Ecto neural progenitor cell (in vitro differentiated cells): ENCODE measurements around the gene MDGA2.

Source experiments
- DNase-seq: peaks from one replicate; pipeline ENCODE4 v3.0.0-alpha.2; 2018; ENCODE audit warnings: low spot score

Gene MDGA2

GRCh38 chr14:47490353-47490752 is 185.1 kb downstream of the MDGA2 start:
- no peak for DNase-seq

DNA sequence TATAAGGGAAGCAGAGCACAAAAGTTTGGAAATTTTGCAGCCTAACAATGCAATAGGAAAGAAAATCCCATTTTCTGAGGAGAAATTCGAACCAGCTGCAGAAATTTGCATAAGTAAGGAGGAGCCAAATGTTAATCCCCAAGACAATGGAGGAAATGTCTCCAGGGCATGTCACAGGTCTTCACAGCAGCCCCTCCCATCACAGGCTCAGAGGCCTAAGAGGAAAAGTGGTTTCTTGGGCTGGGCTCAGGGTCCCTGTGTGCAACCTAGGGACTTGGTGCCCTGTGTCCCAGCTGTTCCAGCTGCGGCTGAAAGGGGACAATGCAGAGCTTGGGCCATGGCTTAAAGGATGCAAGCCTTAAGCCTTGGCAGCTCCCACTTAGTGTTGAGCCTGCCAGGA is 190.0 kb downstream of the MDGA2 start:
- no peak for DNase-seq

DNA sequence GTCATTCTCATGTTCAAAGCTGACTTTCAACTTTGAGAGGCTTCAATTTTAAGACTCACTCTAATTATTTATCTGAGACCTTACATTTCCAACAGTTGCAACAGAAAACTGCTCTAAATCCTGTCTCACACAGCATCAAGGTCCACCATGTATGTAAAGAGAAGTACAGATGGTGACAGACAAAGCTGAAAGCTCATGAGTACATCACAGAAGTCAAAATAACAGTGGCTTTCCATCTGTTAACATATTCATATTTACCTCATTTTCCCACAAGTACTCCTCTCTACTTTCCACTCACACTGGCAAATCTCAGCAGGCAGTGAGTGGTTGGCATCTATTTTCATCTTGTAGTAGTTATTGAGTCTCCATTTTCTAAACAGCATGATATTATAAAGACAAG is 192.0 kb downstream of the MDGA2 start:
- DNase-seq: no peak

GRCh38 chr14:47471075-47471474 is 204.3 kb downstream of the MDGA2 start:
- DNase-seq: no peak

GRCh38 chr14:47466916-47467315 is 208.5 kb downstream of the MDGA2 start:
- no peak for DNase-seq

- no peak for DNase-seq
Observed at GRCh38 chr14:47454025-47454424, 221.4 kb downstream of the MDGA2 start.

DNA sequence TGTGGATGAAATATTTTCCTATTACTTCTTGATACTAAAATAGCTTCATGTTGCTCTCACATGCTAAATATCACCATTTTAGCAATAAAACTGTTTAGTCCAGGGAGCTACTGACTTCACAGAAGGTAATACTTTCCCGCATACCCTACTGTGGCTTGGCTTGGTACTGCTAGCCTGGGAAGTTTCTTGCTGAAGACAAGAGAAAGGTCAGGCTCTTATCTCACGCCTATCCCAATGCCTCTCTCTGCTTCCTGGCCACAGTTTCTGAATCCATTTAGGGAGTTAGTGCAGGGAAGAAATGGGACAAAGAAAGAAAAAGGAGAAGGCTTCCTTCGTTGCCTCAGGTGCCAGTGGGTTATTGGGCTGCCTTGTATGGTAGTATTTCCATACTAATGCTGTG is 228.3 kb downstream of the MDGA2 start:
- no peak for DNase-seq

- DNase-seq: peak; percentile 48
Observed at GRCh38 chr14:47442211-47442610, 233.2 kb downstream of the MDGA2 start.

DNA sequence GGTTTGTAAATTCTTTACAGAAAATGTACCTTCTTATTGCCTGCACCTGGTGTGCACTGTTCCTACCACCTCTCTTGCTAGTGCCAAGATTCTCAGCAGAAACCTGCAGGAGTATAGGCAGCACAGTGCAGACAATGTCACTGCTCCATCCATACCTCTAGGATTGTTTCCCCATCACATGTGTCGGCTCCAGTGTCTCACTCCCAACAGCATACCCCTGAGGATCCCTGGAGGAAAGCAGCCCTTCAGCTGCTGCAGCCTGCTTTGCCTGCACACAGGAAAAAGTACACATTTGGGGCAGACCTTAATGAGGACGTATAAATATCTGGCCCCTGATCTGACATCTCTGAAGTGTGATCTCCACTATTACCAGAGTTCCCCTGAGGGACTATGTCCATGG is 235.5 kb downstream of the MDGA2 start:
- no peak for DNase-seq

GRCh38 chr14:47438650-47439140 is 236.7 kb downstream of the MDGA2 start:
- no peak for DNase-seq

DNA sequence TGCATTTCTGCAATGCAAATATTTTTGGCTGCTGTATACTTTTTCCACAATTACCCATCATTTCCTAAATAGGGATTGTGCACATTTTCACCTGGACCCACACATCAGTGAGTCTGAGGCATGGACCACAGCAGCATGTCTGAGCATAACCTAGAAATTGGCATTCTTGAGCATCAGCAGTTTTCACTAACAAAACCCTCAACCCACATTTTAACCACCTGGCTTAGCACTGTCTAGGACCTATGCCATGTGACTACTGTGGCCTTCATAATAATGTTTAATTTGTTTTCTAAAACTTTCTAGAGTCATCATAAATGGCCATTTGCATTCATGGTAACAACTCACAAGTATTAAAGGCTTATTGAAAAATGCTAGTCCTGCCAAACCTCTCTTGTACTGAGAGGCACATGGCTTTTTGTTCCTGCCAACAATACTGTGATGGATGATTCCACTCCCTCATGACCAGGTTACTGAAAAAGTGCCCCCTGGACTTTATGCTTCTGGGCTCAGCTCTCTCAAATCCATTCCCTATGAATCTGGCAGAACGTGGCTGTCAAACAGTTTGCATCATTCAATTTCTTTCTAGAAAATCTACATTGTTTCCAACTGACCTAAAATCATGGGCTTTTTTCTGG is 240.0 kb downstream of the MDGA2 start:
- DNase-seq: no peak

DNA sequence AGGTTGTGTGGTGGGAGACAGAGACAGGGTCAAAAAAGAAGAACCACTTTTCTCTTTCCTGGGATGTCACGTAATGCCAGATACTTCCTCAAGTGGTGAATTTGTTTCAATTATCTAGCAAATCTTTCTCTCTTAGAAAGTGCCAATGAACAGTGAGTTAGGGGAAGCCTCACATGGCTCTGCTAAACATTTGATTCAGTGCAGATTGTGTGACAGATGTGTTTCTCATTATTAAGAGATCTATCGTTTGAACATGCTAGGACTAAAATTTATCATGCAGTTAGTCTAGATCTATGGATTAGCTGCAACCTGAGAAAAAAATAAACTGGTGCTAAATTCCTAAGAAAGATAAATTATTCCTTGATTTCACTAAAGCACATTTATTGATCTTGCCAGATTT is 247.8 kb downstream of the MDGA2 start:
- DNase-seq: no peak

GRCh38 chr14:47425302-47425701 is 250.1 kb downstream of the MDGA2 start:
- DNase-seq: no peak

DNA sequence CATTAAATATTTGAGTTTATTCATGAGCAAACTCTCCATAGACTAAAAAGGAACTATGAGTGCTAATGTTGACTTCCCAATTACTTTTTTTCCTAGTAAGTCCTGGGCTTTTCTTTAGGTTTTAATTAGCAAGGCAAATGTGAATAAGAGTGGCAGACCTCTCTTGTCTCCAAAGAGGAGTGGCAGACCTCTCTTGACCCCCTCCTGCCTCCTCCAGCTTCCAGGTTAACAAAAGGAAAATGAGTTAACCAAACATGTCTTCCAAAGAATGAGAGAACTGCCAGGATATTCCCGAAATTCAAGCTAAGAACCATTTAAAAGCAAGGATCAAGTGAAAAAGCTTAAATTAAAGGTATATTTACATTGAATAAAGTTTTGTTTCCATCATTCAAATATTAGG is 253.2 kb downstream of the MDGA2 start:
- DNase-seq: no peak

DNA sequence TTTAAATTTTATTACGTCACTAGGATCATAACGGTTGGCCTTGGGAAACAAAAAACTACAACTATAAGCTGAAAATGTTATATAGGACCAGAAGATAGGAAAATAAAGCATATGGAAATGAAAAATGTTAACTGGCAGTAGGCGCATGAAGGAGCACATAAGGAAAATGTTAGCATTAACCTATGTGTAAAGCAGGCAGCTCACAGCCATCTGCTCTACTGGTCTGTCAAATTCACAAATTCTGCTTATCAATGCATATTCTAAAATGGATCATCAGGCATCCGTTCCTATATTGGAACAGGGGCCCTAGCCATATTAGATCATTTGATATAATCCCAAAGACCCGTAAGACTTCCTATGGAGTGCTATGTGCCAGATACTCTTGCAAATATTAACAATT is 263.9 kb downstream of the MDGA2 start:
- no peak for DNase-seq

GRCh38 chr14:47392326-47392725 is 283.1 kb downstream of the MDGA2 start:
- no peak for DNase-seq

DNA sequence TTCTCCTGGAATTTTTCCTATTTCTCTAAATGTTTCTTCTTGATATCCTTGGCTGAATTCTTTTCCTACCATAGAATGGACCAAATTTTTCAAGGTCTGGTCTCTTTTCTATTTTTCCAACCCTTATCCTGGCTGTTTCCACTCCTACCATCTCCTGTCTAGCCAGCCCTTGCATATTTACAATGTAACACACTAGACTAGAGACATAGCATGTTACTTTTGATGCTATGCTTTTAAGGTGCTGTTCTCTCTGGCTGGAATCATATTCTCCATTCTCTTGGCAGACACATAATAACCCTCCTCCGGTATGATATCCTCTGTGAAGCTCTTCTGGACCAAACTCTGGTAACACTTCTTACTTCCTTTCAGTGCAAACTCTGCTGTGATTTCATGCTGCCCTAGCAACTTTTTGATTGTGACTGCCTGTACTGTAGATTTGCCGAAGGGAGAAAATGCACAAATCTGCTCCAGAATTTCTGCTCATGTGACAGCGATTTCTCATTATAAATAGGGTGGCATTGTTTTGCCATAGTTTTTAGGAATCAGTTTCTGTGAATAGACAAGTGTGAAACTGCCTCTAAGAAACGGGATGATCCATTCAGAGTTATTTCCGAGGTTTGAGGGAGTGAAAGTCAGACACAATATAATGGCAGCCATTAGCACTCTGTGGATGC is 284.4 kb downstream of the MDGA2 start:
- DNase-seq: no peak

DNA sequence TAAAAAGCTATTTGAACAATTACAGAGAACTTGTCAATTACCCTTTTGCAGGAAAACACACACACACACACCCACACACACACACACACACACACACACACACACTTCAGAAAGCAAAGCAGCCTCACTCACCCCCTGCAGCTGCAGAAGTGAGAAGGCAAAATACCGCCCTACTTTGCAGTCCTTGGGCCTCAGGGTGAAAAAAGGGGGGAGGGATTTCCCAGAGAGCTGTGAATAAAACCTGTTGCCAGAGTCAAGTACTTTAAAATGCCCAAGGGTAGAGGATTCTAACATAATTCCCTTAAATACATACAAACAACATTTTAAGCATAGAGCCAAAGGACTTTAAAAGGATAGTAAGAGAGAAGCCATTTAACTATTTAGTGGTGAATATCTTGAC is 285.9 kb downstream of the MDGA2 start:
- DNase-seq: peak; percentile 55

- DNase-seq: no peak
Observed at GRCh38 chr14:47366006-47366405, 309.4 kb downstream of the MDGA2 start.

DNA sequence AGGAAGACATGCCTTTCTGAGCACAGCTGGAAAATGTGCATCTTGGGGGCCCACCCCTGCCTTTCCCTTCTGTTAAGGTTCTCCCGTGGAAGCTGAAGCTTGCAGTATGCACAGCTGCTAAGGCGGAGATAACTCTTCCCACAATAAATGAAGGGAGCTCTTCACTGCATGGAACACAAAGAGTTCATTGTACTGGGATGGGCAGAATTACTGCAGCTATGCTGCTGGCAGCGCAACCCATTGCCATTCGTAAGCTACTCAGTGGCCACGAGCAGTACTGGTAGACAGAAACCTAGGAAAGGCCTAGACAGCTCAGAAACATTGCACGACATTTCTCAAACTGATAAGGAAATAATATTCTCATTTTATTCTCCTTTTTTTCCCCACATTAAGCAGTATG is 310.2 kb downstream of the MDGA2 start:
- DNase-seq: no peak

DNA sequence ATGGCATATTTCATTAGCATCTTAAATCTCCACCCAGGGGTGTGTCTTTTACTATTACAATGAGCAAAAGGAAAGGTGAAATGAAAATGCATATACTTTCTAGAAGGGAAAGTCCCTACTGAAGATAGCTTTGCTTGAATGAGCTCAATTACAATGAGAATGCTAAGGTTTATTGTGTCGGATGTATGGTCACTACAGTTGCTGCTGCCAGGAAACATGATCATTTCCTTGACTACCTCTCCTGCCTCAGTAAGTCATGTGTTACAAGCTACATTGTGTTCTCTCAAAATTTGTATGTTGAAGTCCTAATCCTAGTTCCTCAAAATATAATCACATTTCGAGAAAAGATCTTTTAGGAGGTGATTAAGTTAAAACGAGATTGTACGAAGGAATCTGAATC is 322.2 kb downstream of the MDGA2 start:
- DNase-seq: no peak

- no peak for DNase-seq
Observed at GRCh38 chr14:47346849-47347248, 328.6 kb downstream of the MDGA2 start.

DNA sequence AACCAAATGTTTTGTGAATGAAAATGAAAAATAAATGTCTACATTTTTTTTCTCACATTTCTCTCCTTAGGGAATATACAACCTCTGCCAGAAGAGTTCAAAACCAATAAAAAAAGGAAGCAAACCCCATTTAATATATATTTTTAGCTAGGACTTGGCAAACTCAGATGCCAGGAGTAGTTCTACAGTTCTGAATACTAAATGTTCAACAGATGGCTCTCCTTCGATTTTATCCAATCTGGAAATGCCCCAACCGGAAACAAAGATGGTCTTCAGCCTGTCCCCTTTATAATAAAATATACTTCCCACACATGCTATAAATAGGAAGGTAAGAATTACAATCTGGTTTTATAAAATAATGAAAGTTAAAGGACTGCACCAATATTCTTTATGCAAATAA is 330.4 kb downstream of the MDGA2 start:
- DNase-seq: no peak

DNA sequence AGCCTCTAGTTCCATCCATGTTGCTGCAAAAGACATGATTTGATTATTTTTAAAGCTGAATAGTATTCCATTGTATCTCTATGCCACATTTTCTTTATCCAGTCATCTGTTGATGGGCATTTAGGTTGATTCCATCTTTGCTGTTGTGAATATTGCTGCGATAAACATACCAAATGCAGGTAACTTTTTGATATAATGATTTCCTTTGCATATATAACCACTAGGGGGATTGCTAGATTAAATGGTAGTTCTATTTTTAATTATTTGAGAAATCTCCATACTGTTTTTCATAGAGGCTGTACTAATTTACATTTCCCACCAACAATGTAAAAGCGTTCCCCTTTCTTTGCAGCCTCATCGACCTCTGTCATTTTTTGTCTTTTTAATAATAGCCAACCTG is 342.5 kb downstream of the MDGA2 start:
- DNase-seq: no peak
